ENCODE measurements around the gene ALAS2. TPM values are rescaled to one million over a fixed set of nuclear protein-coding genes. Genes with fewer than 3 reads are reported as not detected.

Gene ALAS2
- total RNA-seq, 1 donor from 2014 or later: not detected

- no peaks in the 10 kb centered on the region for H3K9me3 Mint-ChIP-seq (ENCODE audit: unreplicated experiment)
- H3K4me1 Mint-ChIP-seq (ENCODE audit: unreplicated experiment): no peaks in the 10 kb centered on the region
- no peak for TF ChIP-seq CTCF (IDR thresholded peaks at IDR 0.05; ENCODE audit: unreplicated experiment)
- no peak for DNase-seq (ENCODE audit: low spot score)
- H3K27ac Mint-ChIP-seq (ENCODE audit: unreplicated experiment): no peak overlapping the region
- no peaks in the 10 kb centered on the region for H3K36me3 Mint-ChIP-seq (ENCODE audit: low read depth, unreplicated experiment)
- peaks cover 2% of the 10 kb centered on the region for H3K27me3 Mint-ChIP-seq (ENCODE audit: unreplicated experiment)
- H3K4me3 Mint-ChIP-seq (ENCODE audit: unreplicated experiment): no peak overlapping the region
Observed at GRCh38 chrX:55029291-55029690, 1.5 kb downstream of the ALAS2 start.

DNA sequence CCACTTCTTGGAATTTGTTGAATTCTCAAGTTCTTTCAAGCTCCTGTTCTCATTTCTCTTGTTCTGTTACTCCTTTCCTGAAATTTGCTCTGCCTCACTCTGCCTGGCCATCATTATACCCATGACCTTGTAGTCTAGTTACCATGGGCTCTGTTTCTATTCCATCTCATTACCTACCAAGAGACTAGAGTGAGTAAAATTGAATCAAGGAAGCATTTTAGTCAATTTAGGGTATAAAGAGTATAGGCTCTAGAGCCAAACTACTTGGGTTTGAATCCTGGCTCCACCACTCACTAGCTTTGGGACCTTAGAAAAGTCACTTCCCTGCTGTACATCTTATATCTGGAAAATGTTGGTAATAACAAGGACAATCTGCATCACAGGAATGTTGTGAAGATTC lies 2.2 kb downstream of the ALAS2 start:
- no peak overlapping the region for H3K27ac Mint-ChIP-seq (ENCODE audit: unreplicated experiment)
- no peak for DNase-seq (ENCODE audit: low spot score)
- H3K4me3 Mint-ChIP-seq (ENCODE audit: unreplicated experiment): no peak overlapping the region
- TF ChIP-seq CTCF (IDR thresholded peaks at IDR 0.05; ENCODE audit: unreplicated experiment): no peak
- no peaks in the 10 kb centered on the region for H3K4me1 Mint-ChIP-seq (ENCODE audit: unreplicated experiment)
- H3K9me3 Mint-ChIP-seq (ENCODE audit: unreplicated experiment): no peaks in the 10 kb centered on the region
- no peaks in the 10 kb centered on the region for H3K36me3 Mint-ChIP-seq (ENCODE audit: low read depth, unreplicated experiment)
- peaks cover 2% of the 10 kb centered on the region for H3K27me3 Mint-ChIP-seq (ENCODE audit: unreplicated experiment)

GRCh38 chrX:55028040-55028439 lies 2.7 kb downstream of the ALAS2 start:
- peaks cover 2% of the 10 kb centered on the region for H3K27me3 Mint-ChIP-seq (ENCODE audit: unreplicated experiment)
- no peak overlapping the region for H3K27ac Mint-ChIP-seq (ENCODE audit: unreplicated experiment)
- no peak for DNase-seq (ENCODE audit: low spot score)
- no peaks in the 10 kb centered on the region for H3K36me3 Mint-ChIP-seq (ENCODE audit: low read depth, unreplicated experiment)
- no peak for TF ChIP-seq CTCF (IDR thresholded peaks at IDR 0.05; ENCODE audit: unreplicated experiment)
- no peaks in the 10 kb centered on the region for H3K9me3 Mint-ChIP-seq (ENCODE audit: unreplicated experiment)
- H3K4me3 Mint-ChIP-seq (ENCODE audit: unreplicated experiment): no peak overlapping the region
- no peaks in the 10 kb centered on the region for H3K4me1 Mint-ChIP-seq (ENCODE audit: unreplicated experiment)

GRCh38 chrX:55026840-55027239 lies 3.9 kb downstream of the ALAS2 start:
- peaks cover 2% of the 10 kb centered on the region for H3K27me3 Mint-ChIP-seq (ENCODE audit: unreplicated experiment)
- DNase-seq (ENCODE audit: low spot score): no peak
- H3K9me3 Mint-ChIP-seq (ENCODE audit: unreplicated experiment): no peaks in the 10 kb centered on the region
- no peak overlapping the region for H3K27ac Mint-ChIP-seq (ENCODE audit: unreplicated experiment)
- no peaks in the 10 kb centered on the region for H3K36me3 Mint-ChIP-seq (ENCODE audit: low read depth, unreplicated experiment)
- no peak for TF ChIP-seq CTCF (IDR thresholded peaks at IDR 0.05; ENCODE audit: unreplicated experiment)
- no peak overlapping the region for H3K4me3 Mint-ChIP-seq (ENCODE audit: unreplicated experiment)
- no peaks in the 10 kb centered on the region for H3K4me1 Mint-ChIP-seq (ENCODE audit: unreplicated experiment)

DNA sequence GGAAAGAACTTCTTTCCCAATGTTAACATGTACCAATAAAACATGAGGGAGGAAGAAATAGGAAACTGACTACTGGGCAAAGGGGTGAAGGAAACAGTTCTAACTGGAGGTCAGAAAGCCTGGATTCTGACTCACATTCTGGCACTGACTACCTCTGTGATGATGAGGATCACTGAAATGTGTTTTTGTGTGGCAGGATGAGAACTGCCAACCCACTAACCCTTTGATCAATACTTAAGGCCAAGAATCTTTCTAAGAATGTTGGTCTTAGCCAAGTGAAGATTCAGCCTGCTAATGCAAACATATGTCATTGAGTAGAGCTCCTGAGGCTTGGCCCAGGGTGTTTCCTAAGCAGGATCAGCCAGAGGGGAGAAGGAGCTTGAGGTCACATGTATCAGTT lies 4.6 kb downstream of the ALAS2 start:
- Mint-ChIP-seq H3K9me3 (ENCODE audit: unreplicated experiment) (no peaks in the 10 kb centered on the region), H3K27ac (ENCODE audit: unreplicated experiment) (no peak overlapping the region), H3K36me3 (ENCODE audit: low read depth, unreplicated experiment) (no peaks in the 10 kb centered on the region), H3K27me3 (ENCODE audit: unreplicated experiment) (peaks cover 2% of the 10 kb centered on the region), H3K4me1 (ENCODE audit: unreplicated experiment) (no peaks in the 10 kb centered on the region), H3K4me3 (ENCODE audit: unreplicated experiment) (no peak overlapping the region)
- no peak for DNase-seq (ENCODE audit: low spot score)
- no peak for TF ChIP-seq CTCF (IDR thresholded peaks at IDR 0.05; ENCODE audit: unreplicated experiment)
